ENCODE measurements around the gene LGALS1.

LGALS1 gene

GRCh38 chr22:37728620-37729019 is 53.2 kb downstream of the LGALS1 start:
- no peak for DNase-seq

Data from SHP77 (cell line).